Osteoblast (primary cell): ENCODE data around the gene SLC35G3. TPM values are rescaled to one million over a fixed set of nuclear protein-coding genes. Genes with fewer than 3 reads are reported as not detected.

Experiments used
- DNase-seq: peaks from one replicate; pipeline ENCODE4 v3.0.0; 2011; ENCODE audit warnings: low spot score, mixed read lengths; ENCODE audit not compliant: insufficient read length; ENCODE audit errors: missing footprints
- H2AFZ ChIP-seq: 2 replicates; pipeline ENCODE4 v1.6.0; 2011; ENCODE audit warnings: mild to moderate bottlenecking, low read length
- H3K27ac ChIP-seq: 2 replicates; pipeline ENCODE4 v1.5.1; 2011; ENCODE audit warnings: mild to moderate bottlenecking, low read depth, low read length, moderate library complexity
- H3K27me3 ChIP-seq: 2 replicates; pipeline ENCODE4 v1.6.0; 2012; ENCODE audit warnings: mild to moderate bottlenecking, control low read depth, inconsistent platforms, low read length, moderate library complexity; ENCODE audit not compliant: insufficient read depth
- H3K36me3 ChIP-seq: 2 replicates; pipeline ENCODE4 v1.5.1; 2011; ENCODE audit warnings: mild to moderate bottlenecking, low read length, control low read depth, moderate library complexity; ENCODE audit not compliant: insufficient read depth
- H3K4me1 ChIP-seq: 2 replicates; pipeline ENCODE4 v1.5.1; 2011; ENCODE audit warnings: mild to moderate bottlenecking, low read length, control low read depth, moderate library complexity; ENCODE audit not compliant: insufficient read depth
- H3K4me2 ChIP-seq: 2 replicates; pipeline ENCODE4 v1.6.0; 2011; ENCODE audit warnings: mild to moderate bottlenecking, low read length; ENCODE audit not compliant: insufficient read depth
- H3K4me3 ChIP-seq: fragments of 200-600 bp; sonication (generic); 3 replicates; pipeline ENCODE4 v1.5.1; 2012; ENCODE audit warnings: mild to moderate bottlenecking, low read length, inconsistent platforms; ENCODE audit not compliant: insufficient read depth
- H3K79me2 ChIP-seq: 2 replicates; pipeline ENCODE4 v1.6.0; 2012; ENCODE audit warnings: mild to moderate bottlenecking, low read length, control low read depth, inconsistent platforms; ENCODE audit not compliant: insufficient read depth
- H3K9me3 ChIP-seq: 2 replicates; pipeline ENCODE4 v1.5.1; 2011; ENCODE audit warnings: low read depth, low read length, control low read depth
- H4K20me1 ChIP-seq: 2 replicates; pipeline ENCODE4 v1.6.0; 2012; ENCODE audit warnings: mild to moderate bottlenecking, low read length, control low read depth; ENCODE audit not compliant: insufficient read depth
- CTCF ChIP-seq: IDR thresholded peaks from 2 replicates; pipeline ENCODE4 v1.5.1; 2011; ENCODE audit warnings: mild to moderate bottlenecking, low read depth, low read length, moderate library complexity; ENCODE audit errors: extremely low read depth
- total RNA-seq: library from RNA; depleted of rRNA; stranded (reverse); fragments of >200 nt; gene quantifications from 2 replicates; pipeline ENCODE4 v1.2.3, GENCODE V29; 2012

The SLC35G3 gene
- total RNA-seq, 1 donor, result not detected

GRCh38 chr17:35241520-35241919 lies 47.3 kb upstream of the SLC35G3 start:
- H2AFZ ChIP-seq, result peak overlapping the region; percentile 93
- H3K4me2 ChIP-seq, result peak overlapping the region; percentile 93
- peaks cover 37% of the 10 kb centered on the region for H3K4me1 ChIP-seq
- TF ChIP-seq CTCF, result no peak
- H3K27me3 ChIP-seq, result no peaks in the 10 kb centered on the region
- no peaks in the 10 kb centered on the region for H3K36me3 ChIP-seq
- peaks cover 22% of the 10 kb centered on the region for H3K79me2 ChIP-seq
- H4K20me1 ChIP-seq, result peaks cover 15% of the 10 kb centered on the region
- H3K9me3 ChIP-seq, result no peaks in the 10 kb centered on the region
- no peak overlapping the region for H3K4me3 ChIP-seq
- DNase-seq, result no peak
- no peak overlapping the region for H3K27ac ChIP-seq

DNA sequence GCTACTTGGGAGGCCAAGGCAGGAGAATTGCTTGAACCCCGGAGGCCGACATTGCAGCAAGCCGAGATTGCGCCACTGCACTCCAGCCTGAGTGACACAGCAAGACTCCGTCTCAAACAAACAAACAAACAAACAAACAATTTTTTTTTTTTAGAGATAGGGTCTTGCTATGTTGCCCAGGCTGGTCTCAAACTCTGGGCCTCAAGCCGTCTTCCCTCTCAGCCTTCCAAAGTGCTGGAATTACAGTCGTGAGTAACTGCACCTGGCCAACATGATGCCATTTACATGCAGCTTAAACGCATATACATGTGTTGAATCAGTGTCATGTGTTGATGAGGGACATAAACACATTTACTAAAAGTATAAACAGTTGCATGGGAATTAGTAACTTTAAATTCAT lies 46.7 kb upstream of the SLC35G3 start:
- peaks cover 9% of the 10 kb centered on the region for H4K20me1 ChIP-seq
- H3K36me3 ChIP-seq, result no peaks in the 10 kb centered on the region
- H3K4me2 ChIP-seq, result no peak overlapping the region
- no peak for DNase-seq
- H3K27ac ChIP-seq, result no peak overlapping the region
- TF ChIP-seq CTCF, result no peak
- no peak overlapping the region for H3K4me3 ChIP-seq
- no peaks in the 10 kb centered on the region for H3K9me3 ChIP-seq
- H3K79me2 ChIP-seq, result peaks cover 15% of the 10 kb centered on the region
- peaks cover 36% of the 10 kb centered on the region for H3K4me1 ChIP-seq
- H2AFZ ChIP-seq, result no peak overlapping the region
- H3K27me3 ChIP-seq, result no peaks in the 10 kb centered on the region

- no peak overlapping the region for H3K4me3 ChIP-seq
- no peaks in the 10 kb centered on the region for H3K36me3 ChIP-seq
- H3K4me1 ChIP-seq, result peaks cover 27% of the 10 kb centered on the region
- no peak overlapping the region for H3K27ac ChIP-seq
- TF ChIP-seq CTCF, result no peak
- peaks cover 1% of the 10 kb centered on the region for H4K20me1 ChIP-seq
- no peaks in the 10 kb centered on the region for H3K27me3 ChIP-seq
- no peak overlapping the region for H2AFZ ChIP-seq
- H3K9me3 ChIP-seq, result no peaks in the 10 kb centered on the region
- H3K79me2 ChIP-seq, result peaks cover 10% of the 10 kb centered on the region
- H3K4me2 ChIP-seq, result no peak overlapping the region
- DNase-seq, result no peak
Observed at GRCh38 chr17:35239823-35240222, 45.6 kb upstream of the SLC35G3 start.

GRCh38 chr17:35238821-35239220 lies 44.6 kb upstream of the SLC35G3 start:
- H4K20me1 ChIP-seq, result no peaks in the 10 kb centered on the region
- peaks cover 10% of the 10 kb centered on the region for H3K79me2 ChIP-seq
- H3K4me3 ChIP-seq, result no peak overlapping the region
- H3K27me3 ChIP-seq, result no peaks in the 10 kb centered on the region
- no peak overlapping the region for H3K4me2 ChIP-seq
- no peak overlapping the region for H2AFZ ChIP-seq
- no peaks in the 10 kb centered on the region for H3K36me3 ChIP-seq
- no peaks in the 10 kb centered on the region for H3K9me3 ChIP-seq
- H3K4me1 ChIP-seq, result peaks cover 18% of the 10 kb centered on the region
- peak; percentile 88 for DNase-seq
- TF ChIP-seq CTCF, result no peak
- H3K27ac ChIP-seq, result no peak overlapping the region
